Superior temporal gyrus (tissue), 1 donor: Measurements from ENCODE around the gene ERBB4.

Experiments used
- DNase-seq: peaks from one replicate; pipeline ENCODE4 v3.0.0-alpha.2; 2016; ENCODE audit errors: extremely low spot score

The ERBB4 gene

GRCh38 chr2:211477537-211478275 is 1060.9 kb downstream of the ERBB4 start:
- no peak for DNase-seq

- DNase-seq, result no peak
Measured at GRCh38 chr2:211473116-211473515, 1065.5 kb downstream of the ERBB4 start.

- DNase-seq, result no peak
Measured at GRCh38 chr2:211469664-211470059, 1068.9 kb downstream of the ERBB4 start.

GRCh38 chr2:211468877-211469663 is 1069.5 kb downstream of the ERBB4 start:
- DNase-seq, result no peak

GRCh38 chr2:211468217-211468616 is 1070.4 kb downstream of the ERBB4 start:
- DNase-seq, result no peak

GRCh38 chr2:211463397-211463796 is 1075.2 kb downstream of the ERBB4 start:
- no peak for DNase-seq

GRCh38 chr2:211458974-211459373 is 1079.6 kb downstream of the ERBB4 start:
- no peak for DNase-seq

- no peak for DNase-seq
Measured at GRCh38 chr2:211457325-211457724, 1081.3 kb downstream of the ERBB4 start.

GRCh38 chr2:211455216-211455841 is 1083.3 kb downstream of the ERBB4 start:
- peak; percentile 94 for DNase-seq

GRCh38 chr2:211454679-211455078 is 1083.9 kb downstream of the ERBB4 start:
- DNase-seq, result no peak

GRCh38 chr2:211453311-211453887 is 1085.2 kb downstream of the ERBB4 start:
- no peak for DNase-seq

GRCh38 chr2:211451642-211452041 is 1087.0 kb downstream of the ERBB4 start:
- no peak for DNase-seq

- DNase-seq, result no peak
Measured at GRCh38 chr2:211449819-211450218, 1088.8 kb downstream of the ERBB4 start.

- no peak for DNase-seq
Measured at GRCh38 chr2:211447548-211447947, 1091.1 kb downstream of the ERBB4 start.

- no peak for DNase-seq
Measured at GRCh38 chr2:211440107-211440506, 1098.5 kb downstream of the ERBB4 start.

GRCh38 chr2:211439011-211439410 is 1099.6 kb downstream of the ERBB4 start:
- no peak for DNase-seq

- DNase-seq, result no peak
Measured at GRCh38 chr2:211437396-211437795, 1101.2 kb downstream of the ERBB4 start.

GRCh38 chr2:211436182-211436581 is 1102.4 kb downstream of the ERBB4 start:
- DNase-seq, result no peak

- DNase-seq, result no peak
Measured at GRCh38 chr2:211435331-211435730, 1103.3 kb downstream of the ERBB4 start.

GRCh38 chr2:211434773-211435172 is 1103.8 kb downstream of the ERBB4 start:
- no peak for DNase-seq

- no peak for DNase-seq
Measured at GRCh38 chr2:211429256-211429920, 1109.2 kb downstream of the ERBB4 start.

GRCh38 chr2:211426240-211426639 is 1112.4 kb downstream of the ERBB4 start:
- no peak for DNase-seq
